Esophagus muscularis mucosa (tissue), 4 donors: Measurements from ENCODE around the gene SKA2. TPM values are rescaled to one million over a fixed set of nuclear protein-coding genes. Genes with fewer than 3 reads are reported as not detected.

ENCODE experiments used
- DNase-seq: peaks from one replicate; pipeline ENCODE4 v3.0.0-alpha.2; 2017; ENCODE audit errors: extremely low spot score
- H3K27ac ChIP-seq, 4 donors: fragments of 200-600 bp; sonication (generic); replicated peaks in 1 of 4; 1 replicate in 3 of 4; 2 replicates in 1 of 4; pipeline ENCODE4 v1.5.1; 2016 to 2019; ENCODE audit warnings: mild to moderate bottlenecking in 1 of 4
- H3K27me3 ChIP-seq, 4 donors: fragments of 200-600 bp; sonication (generic); one replicate each; pipeline versions ENCODE4 v1.5.1 to v1.6.0; 2016 to 2019
- H3K36me3 ChIP-seq, 4 donors: fragments of 200-600 bp; sonication (generic); one replicate each; pipeline ENCODE4 v1.5.1; 2016 to 2019
- H3K4me1 ChIP-seq, 4 donors: fragments of 200-600 bp; sonication (generic); one replicate each; pipeline ENCODE4 v1.5.1; 2016 to 2019
- H3K4me3 ChIP-seq, 4 donors: fragments of 200-600 bp; sonication (generic); 1 replicate in 2 of 4; 2 replicates in 2 of 4; pipeline ENCODE4 v1.5.1; 2016 to 2019; ENCODE audit warnings: mild to moderate bottlenecking in 4 of 4, moderate library complexity in 1 of 4
- H3K9me3 ChIP-seq, 4 donors: fragments of 200-600 bp; sonication (generic); 1 replicate in 3 of 4; 2 replicates in 1 of 4; pipeline ENCODE4 v1.5.1; 2016 to 2019
- EP300 ChIP-seq: sonication (generic); formaldehyde crosslinking; IDR thresholded peaks from one replicate; pipeline ENCODE4 v1.6.1; 2017; ENCODE audit warnings: antibody characterized with exemption
- POLR2A ChIP-seq: fragments of 450-650 bp; IDR thresholded peaks from one replicate; pipeline ENCODE4 v1.6.1; 2017; ENCODE audit warnings: antibody characterized with exemption, moderate library complexity, mild to moderate bottlenecking, low read depth
- POLR2AphosphoS5 ChIP-seq, 2 donors: sonication (generic); formaldehyde crosslinking; IDR thresholded peaks; one replicate each; pipeline ENCODE4 v1.6.1; 2017; ENCODE audit warnings: antibody characterized with exemption in 2 of 2
- WGBS: methylation state at CpG from one replicate; pipeline ENCODE4 v1.1.5; 2018; 5-methylcytosine and 5-hydroxymethylcytosine counted together
- intact Hi-C: fragments of 100-400 bp; cut with DNase I; formaldehyde crosslinking; loops from one replicate; pipeline ENCODE4 v1.15.1; 2023
- total RNA-seq, 4 donors: library from RNA; depleted of rRNA; stranded (reverse); fragments of >200 nt; gene quantifications; one replicate each; pipeline versions ENCODE4 v1.1.0 to v1.2.1, GENCODE V29; 2016
- TF ChIP-seq, protein P1 (sequence below), 3 experiments: fragments of 200-600 bp in 2 of 3; fragments of 450-650 bp in 1 of 3; sonication (generic) in 2 of 3; IDR thresholded peaks; one replicate each; pipeline ENCODE4 v1.5.1; 2017 to 2019; ENCODE audit warnings: antibody characterized with exemption in 3 of 3, mild to moderate bottlenecking in 2 of 3, moderate library complexity in 1 of 3

The SKA2 gene
- total RNA-seq, 4 donors from 2014 or later: 33.0 to 61.9 (median 35.6) TPM

GRCh38 chr17:59151006-59151405 is 4.0 kb downstream of the SKA2 start:
- no peaks in the 10 kb centered on the region for H3K36me3 ChIP-seq
- H3K9me3 ChIP-seq: no peaks in the 10 kb centered on the region
- 63% methylated on average over 5 of the region's 5 CpGs for WGBS
- H3K27me3 ChIP-seq: no peaks in the 10 kb centered on the region
- DNase-seq: no peak
- no peak for TF ChIP-seq POLR2AphosphoS5 (IDR thresholded peaks at IDR 0.05)
- TF ChIP-seq EP300: no peak
- no peak for TF ChIP-seq POLR2A
- TF ChIP-seq, protein P1, sequence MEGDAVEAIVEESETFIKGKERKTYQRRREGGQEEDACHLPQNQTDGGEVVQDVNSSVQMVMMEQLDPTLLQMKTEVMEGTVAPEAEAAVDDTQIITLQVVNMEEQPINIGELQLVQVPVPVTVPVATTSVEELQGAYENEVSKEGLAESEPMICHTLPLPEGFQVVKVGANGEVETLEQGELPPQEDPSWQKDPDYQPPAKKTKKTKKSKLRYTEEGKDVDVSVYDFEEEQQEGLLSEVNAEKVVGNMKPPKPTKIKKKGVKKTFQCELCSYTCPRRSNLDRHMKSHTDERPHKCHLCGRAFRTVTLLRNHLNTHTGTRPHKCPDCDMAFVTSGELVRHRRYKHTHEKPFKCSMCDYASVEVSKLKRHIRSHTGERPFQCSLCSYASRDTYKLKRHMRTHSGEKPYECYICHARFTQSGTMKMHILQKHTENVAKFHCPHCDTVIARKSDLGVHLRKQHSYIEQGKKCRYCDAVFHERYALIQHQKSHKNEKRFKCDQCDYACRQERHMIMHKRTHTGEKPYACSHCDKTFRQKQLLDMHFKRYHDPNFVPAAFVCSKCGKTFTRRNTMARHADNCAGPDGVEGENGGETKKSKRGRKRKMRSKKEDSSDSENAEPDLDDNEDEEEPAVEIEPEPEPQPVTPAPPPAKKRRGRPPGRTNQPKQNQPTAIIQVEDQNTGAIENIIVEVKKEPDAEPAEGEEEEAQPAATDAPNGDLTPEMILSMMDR (IDR thresholded peaks at IDR 0.05): no peak
- intact Hi-C loops: loop anchor here (5.0 to 10.0 kb wide), 3 partner anchors 39 to 636 kb away; partner anchors contain the start of genes MTMR4 and SMG8
- H3K27ac ChIP-seq: no peak overlapping the region
- peaks cover 16 to 32% (median 28%) of the 10 kb centered on the region in 4 donors for H3K4me1 ChIP-seq
- no peak overlapping the region for H3K4me3 ChIP-seq

DNA sequence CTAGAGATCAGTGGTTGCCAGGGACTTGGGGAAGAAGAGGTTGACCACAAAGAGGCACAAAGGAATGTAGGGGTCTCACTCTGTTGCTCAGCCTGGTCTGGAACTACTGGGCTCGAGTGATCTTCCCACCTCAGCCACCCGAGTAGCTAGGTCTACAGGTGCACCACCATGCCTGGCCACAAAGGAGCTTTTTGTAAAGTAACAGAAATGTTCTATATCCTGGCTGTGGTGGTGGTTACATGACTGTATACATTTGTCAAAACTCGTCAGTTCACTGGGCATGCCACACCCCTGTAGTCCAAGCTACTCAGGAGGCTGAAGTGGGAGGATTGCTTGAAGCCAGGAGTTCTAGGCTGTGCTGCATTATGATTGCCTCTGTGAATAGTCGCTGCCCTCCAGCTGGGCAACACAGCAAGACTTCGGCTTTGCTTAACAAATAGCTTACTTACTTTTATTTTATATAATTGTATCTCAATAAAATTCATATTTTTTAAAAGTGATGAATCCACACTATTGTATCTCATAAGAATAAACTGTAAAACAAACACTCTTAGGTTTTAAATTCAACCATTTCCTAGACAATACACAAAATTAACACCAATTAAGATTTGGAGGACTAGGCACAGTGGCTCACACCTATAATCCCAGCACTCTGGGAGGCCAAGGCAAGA is 5.0 kb downstream of the SKA2 start:
- no peak for DNase-seq
- H3K9me3 ChIP-seq: no peaks in the 10 kb centered on the region
- no peak overlapping the region for H3K4me3 ChIP-seq
- WGBS: 94% methylated on average over 5 of the region's 5 CpGs
- peaks cover 13 to 27% (median 24%) of the 10 kb centered on the region in 4 donors for H3K4me1 ChIP-seq
- no peaks in the 10 kb centered on the region for H3K36me3 ChIP-seq
- TF ChIP-seq, protein P1 (IDR thresholded peaks at IDR 0.05): no peak
- TF ChIP-seq EP300: no peak
- TF ChIP-seq POLR2AphosphoS5 (IDR thresholded peaks at IDR 0.05): no peak
- intact Hi-C loops: loop anchor here (5.0 to 10.0 kb wide), 3 partner anchors 38 to 635 kb away; partner anchors contain the start of genes MTMR4 and SMG8
- no peak overlapping the region for H3K27ac ChIP-seq
- H3K27me3 ChIP-seq: no peaks in the 10 kb centered on the region

- WGBS: 89% methylated on average over 2 of the region's 2 CpGs
Observed at GRCh38 chr17:59149051-59149450, 5.9 kb downstream of the SKA2 start.

DNA sequence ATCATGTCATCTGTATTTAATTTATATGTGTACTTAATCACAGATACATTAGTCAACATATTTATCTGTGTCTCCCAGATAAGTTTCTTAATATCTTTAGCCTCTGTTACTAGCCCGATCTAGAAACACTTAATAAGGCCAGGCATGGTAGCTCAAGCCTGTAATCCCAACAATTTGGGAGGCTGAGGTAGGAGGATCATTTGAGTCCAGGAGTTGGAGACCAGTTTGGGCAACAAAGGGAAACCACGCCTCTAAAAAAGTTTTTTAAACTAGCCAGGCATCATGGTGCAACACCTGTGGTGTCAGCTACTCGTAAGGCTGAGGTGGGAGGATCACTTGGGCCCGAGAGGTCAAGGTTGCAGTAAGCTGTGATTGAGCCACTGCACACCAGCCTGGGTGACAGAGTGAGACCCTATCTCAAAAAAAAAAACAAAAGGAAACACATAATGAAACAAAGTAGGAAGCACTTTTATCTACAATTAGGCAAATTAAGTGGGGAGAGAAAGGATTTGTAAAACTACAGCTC is 9.4 kb downstream of the SKA2 start:
- TF ChIP-seq POLR2A: no peak
- no peak for TF ChIP-seq EP300
- TF ChIP-seq, protein P1 (IDR thresholded peaks at IDR 0.05): no peak
- no peak for TF ChIP-seq POLR2AphosphoS5 (IDR thresholded peaks at IDR 0.05)
- H3K4me1 ChIP-seq: no peaks in the 10 kb centered on the region
- intact Hi-C loops: no loop called here
- 97% methylated on average over 4 of the region's 4 CpGs for WGBS
- no peaks in the 10 kb centered on the region for H3K9me3 ChIP-seq
- H3K36me3 ChIP-seq: peaks cover 0 to 7% (median 0%) of the 10 kb centered on the region in 4 donors
- no peaks in the 10 kb centered on the region for H3K27me3 ChIP-seq
- DNase-seq: no peak
- no peak overlapping the region for H3K27ac ChIP-seq
- no peak overlapping the region for H3K4me3 ChIP-seq

More at GRCh38 chr17:59149051-59149450, 5.9 kb downstream of the SKA2 start:
- no peaks in the 10 kb centered on the region for H3K9me3 ChIP-seq
- H3K36me3 ChIP-seq: peaks cover 0 to under 1% (median 0%) of the 10 kb centered on the region in 4 donors
- H3K4me3 ChIP-seq: no peak overlapping the region
- intact Hi-C loops: no loop called here
- H3K27ac ChIP-seq: no peak overlapping the region
- TF ChIP-seq, protein P1 (IDR thresholded peaks at IDR 0.05): no peak
- TF ChIP-seq EP300 (no peak), POLR2AphosphoS5 (IDR thresholded peaks at IDR 0.05) (no peak), POLR2A (no peak)
- DNase-seq: no peak
- H3K4me1 ChIP-seq: peaks cover 12 to 26% (median 23%) of the 10 kb centered on the region in 4 donors
- no peaks in the 10 kb centered on the region for H3K27me3 ChIP-seq
